Body of pancreas (tissue), 4 donors: Measurements from ENCODE around the gene LY6G6F.

Experiments used
- POLR2A ChIP-seq, 3 donors: fragments of 450-650 bp; IDR thresholded peaks; one replicate each; pipeline ENCODE4 v1.6.1; 2016; ENCODE audit warnings: antibody characterized with exemption in 3 of 3, mild to moderate bottlenecking in 2 of 3
- TF ChIP-seq, protein P1 (sequence below), 7 experiments: fragments of 450-650 bp in 4 of 7; fragments of 200-600 bp in 3 of 7; sonication (generic) in 3 of 7; IDR thresholded peaks; one replicate each; pipeline ENCODE4 v1.5.1; 2016 to 2019; ENCODE audit warnings: antibody characterized with exemption in 7 of 7

DNA sequence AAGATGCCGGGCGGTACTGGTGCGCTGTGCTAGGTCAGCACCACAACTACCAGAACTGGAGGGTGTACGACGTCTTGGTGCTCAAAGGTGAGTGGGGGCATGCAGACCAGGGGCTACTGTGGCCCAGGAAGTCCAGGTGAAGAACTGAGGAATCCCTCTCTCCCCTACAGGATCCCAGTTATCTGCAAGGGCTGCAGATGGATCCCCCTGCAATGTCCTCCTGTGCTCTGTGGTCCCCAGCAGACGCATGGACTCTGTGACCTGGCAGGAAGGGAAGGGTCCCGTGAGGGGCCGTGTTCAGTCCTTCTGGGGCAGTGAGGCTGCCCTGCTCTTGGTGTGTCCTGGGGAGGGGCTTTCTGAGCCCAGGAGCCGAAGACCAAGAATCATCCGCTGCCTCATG is 1.0 kb downstream of the LY6G6F start:
- TF ChIP-seq, protein P1, sequence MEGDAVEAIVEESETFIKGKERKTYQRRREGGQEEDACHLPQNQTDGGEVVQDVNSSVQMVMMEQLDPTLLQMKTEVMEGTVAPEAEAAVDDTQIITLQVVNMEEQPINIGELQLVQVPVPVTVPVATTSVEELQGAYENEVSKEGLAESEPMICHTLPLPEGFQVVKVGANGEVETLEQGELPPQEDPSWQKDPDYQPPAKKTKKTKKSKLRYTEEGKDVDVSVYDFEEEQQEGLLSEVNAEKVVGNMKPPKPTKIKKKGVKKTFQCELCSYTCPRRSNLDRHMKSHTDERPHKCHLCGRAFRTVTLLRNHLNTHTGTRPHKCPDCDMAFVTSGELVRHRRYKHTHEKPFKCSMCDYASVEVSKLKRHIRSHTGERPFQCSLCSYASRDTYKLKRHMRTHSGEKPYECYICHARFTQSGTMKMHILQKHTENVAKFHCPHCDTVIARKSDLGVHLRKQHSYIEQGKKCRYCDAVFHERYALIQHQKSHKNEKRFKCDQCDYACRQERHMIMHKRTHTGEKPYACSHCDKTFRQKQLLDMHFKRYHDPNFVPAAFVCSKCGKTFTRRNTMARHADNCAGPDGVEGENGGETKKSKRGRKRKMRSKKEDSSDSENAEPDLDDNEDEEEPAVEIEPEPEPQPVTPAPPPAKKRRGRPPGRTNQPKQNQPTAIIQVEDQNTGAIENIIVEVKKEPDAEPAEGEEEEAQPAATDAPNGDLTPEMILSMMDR (IDR thresholded peaks at IDR 0.05), result no peak
- no peak for TF ChIP-seq POLR2A (IDR thresholded peaks at IDR 0.05)
